ENCODE data around the gene CDK14. TPM values are rescaled to one million over a fixed set of nuclear protein-coding genes. Genes with fewer than 3 reads are reported as not detected.

The CDK14 gene
- total and polyA plus RNA-seq, 2 donors (not counting 3 experiments of a cell fraction or from before 2014, with no cell fraction given), result 5.5 to 34.2 TPM

GRCh38 chr7:90816511-90817142 is 220.5 kb downstream of the CDK14 start:
- Histone ChIP-seq H3K9ac (replicated peaks; ENCODE audit: extremely low read depth, insufficient read depth, low read length) (peak overlapping the region; percentile 23), H3K4me2 (ENCODE audit: insufficient read depth, low read length) (peak overlapping the region; percentile 79)

More at GRCh38 chr7:90816511-90817142, 220.5 kb downstream of the CDK14 start:
- H3K4me1 ChIP-seq (ENCODE audit: control insufficient read depth, extremely low read depth, insufficient read depth, low read length), result peaks cover 15% of the 10 kb centered on the region
- intact Hi-C loops (cut with micrococcal nuclease) (no loop called here), dilution Hi-C loops (cut with MboI; ENCODE audit: extremely low pct_ligation_motif_present, low sequenced_read_pairs) (no loop called here)
- FAIRE-seq (peak; percentile 74), DNase-seq (ENCODE audit: low read depth, low spot score) (peak; percentile 88)
- CTCF ChIA-PET, result interaction anchor here (0.6 to 1.8 kb wide), 2 partner anchors 107 to 361 kb away, joined by 3 to 6 read pairs; no protein-coding TSS in a partner anchor
- no TSS peak for BruUV-seq (replicated peaks)
- peak overlapping the region; percentile 58 for H2AFZ ChIP-seq (ENCODE audit: low read depth, low read length)
- no peaks in the 10 kb centered on the region for H4K20me1 ChIP-seq (replicated peaks; ENCODE audit: control insufficient read depth, extremely low read depth, insufficient read depth, low read length)
- no peaks in the 10 kb centered on the region for H3K9me3 ChIP-seq (replicated peaks; ENCODE audit: control insufficient read depth, insufficient read depth, low read length)
- no peaks in the 10 kb centered on the region for H3K9me1 ChIP-seq (replicated peaks; ENCODE audit: control insufficient read depth, extremely low read depth, insufficient read depth, low read length)
- POLR2A ChIA-PET, result no interaction called here
- peak overlapping the region; percentile 71 for H3K27ac ChIP-seq (ENCODE audit: insufficient read depth, low read depth, low read length)
- H3K4me3 ChIP-seq (replicated peaks in 1 of 3; ENCODE audit: insufficient read depth in 1 of 3, low read depth in 1 of 3, low read length in 3 of 3), result no peak overlapping the region
- TF ChIP-seq JUN (IDR thresholded peaks at IDR 0.05; ENCODE audit: borderline replicate concordance, insufficient read depth, insufficient read length, low read depth) (peak; percentile 98), EZH2 (IDR thresholded peaks at IDR 0.05; ENCODE audit: borderline replicate concordance, low read depth, low read length, severe bottlenecking) (no peak), GATA2 (IDR thresholded peaks at IDR 0.05; ENCODE audit: insufficient read depth, insufficient read length, low read depth, low read length) (peak; percentile 97), FOS (IDR thresholded peaks at IDR 0.05; ENCODE audit: borderline replicate concordance, insufficient read depth, low read length) (peak; percentile 98), MYC (IDR thresholded peaks at IDR 0.05; ENCODE audit: low read depth, low read length) (no peak), CTCF (IDR thresholded peaks at IDR 0.05; ENCODE audit: extremely low read depth in 1 of 2, insufficient read depth in 1 of 2, low read depth in 1 of 2, low read length in 2 of 2) (no peak), POLR2AphosphoS5 (IDR thresholded peaks at IDR 0.05; ENCODE audit: insufficient read depth, low read depth, low read length) (peak; percentile 49), POLR2A (IDR thresholded peaks at IDR 0.05; ENCODE audit: low read depth, low read length) (no peak)
- no peaks in the 10 kb centered on the region for H3K27me3 ChIP-seq (ENCODE audit: control insufficient read depth in 2 of 2, insufficient read depth in 2 of 2, low read length in 2 of 2)
- H3K79me2 ChIP-seq (ENCODE audit: control insufficient read depth, insufficient read depth, low read length), result peaks cover 3% of the 10 kb centered on the region
- H3K36me3 ChIP-seq (ENCODE audit: control insufficient read depth in 2 of 2, extremely low read depth in 1 of 2, insufficient read depth in 2 of 2, low read length in 2 of 2), result no peaks in the 10 kb centered on the region
